Measurements from ENCODE around the gene LHX4. TPM values are rescaled to one million over a fixed set of nuclear protein-coding genes. Genes with fewer than 3 reads are reported as not detected.
A peak's percentile ranks its signal among the peaks of the same experiment; 100 is the strongest.

The LHX4 gene
- total RNA-seq, 4 donors from 2014 or later, result 0.08 to 1.2 (median 0.31) TPM

DNA sequence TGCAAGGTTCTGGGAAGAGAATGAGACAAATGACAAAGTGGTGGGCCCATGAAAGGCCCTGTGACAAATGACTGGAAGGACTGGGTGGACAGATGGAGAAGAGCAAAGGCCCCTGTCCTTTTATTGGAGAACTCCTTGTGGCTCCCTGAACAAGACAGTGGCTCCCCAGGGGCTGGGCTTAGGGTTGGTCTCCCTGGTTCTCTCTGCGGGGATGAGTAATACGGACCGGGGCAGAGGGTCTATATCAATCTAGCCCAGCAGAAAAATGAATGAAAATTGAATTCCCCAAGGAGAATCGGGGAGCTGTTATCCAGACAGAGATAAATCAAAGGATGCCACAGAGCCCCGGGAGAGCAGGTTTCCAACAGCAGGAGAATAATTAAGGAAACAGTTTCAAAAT is 5.2 kb upstream of the LHX4 start:
- Histone ChIP-seq H3K4me3 (no peak overlapping the region), H3K36me3 (no peaks in the 10 kb centered on the region), H3K9me3 (no peaks in the 10 kb centered on the region), H3K4me1 (peaks cover 13% of the 10 kb centered on the region), H3K27ac (no peak overlapping the region), H3K27me3 (peaks cover 77% of the 10 kb centered on the region)
- DNase-seq (ENCODE audit: low spot score in 2 of 2), result no peak
- 53% methylated on average over 5 of the region's 5 CpGs for WGBS
- TF ChIP-seq POLR2A (IDR thresholded peaks at IDR 0.05) (no peak), EP300 (IDR thresholded peaks at IDR 0.05) (no peak), POLR2AphosphoS5 (IDR thresholded peaks at IDR 0.05) (no peak)
- TF ChIP-seq, protein P1, sequence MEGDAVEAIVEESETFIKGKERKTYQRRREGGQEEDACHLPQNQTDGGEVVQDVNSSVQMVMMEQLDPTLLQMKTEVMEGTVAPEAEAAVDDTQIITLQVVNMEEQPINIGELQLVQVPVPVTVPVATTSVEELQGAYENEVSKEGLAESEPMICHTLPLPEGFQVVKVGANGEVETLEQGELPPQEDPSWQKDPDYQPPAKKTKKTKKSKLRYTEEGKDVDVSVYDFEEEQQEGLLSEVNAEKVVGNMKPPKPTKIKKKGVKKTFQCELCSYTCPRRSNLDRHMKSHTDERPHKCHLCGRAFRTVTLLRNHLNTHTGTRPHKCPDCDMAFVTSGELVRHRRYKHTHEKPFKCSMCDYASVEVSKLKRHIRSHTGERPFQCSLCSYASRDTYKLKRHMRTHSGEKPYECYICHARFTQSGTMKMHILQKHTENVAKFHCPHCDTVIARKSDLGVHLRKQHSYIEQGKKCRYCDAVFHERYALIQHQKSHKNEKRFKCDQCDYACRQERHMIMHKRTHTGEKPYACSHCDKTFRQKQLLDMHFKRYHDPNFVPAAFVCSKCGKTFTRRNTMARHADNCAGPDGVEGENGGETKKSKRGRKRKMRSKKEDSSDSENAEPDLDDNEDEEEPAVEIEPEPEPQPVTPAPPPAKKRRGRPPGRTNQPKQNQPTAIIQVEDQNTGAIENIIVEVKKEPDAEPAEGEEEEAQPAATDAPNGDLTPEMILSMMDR (IDR thresholded peaks at IDR 0.05), result no peak

DNA sequence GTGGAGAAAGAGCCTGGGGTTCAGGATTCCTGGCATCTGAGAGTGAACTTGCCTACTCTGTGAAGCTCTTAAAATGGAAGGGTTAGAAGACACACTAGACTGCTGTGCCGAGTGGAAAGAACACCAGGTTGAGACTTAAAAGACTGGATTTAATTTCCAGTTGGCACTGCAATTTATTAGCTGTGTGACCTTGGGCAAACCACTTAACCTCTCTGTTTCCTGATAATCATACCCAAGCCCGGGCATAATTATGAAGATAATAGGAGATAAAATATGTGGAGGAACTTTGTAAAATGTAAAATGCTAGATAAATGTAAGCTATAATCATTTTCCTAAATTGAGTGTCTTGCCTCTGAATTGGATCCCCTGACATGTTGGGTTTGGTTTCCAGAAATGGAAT is 4.7 kb upstream of the LHX4 start:
- Histone ChIP-seq H3K4me3 (no peak overlapping the region), H3K9me3 (no peaks in the 10 kb centered on the region), H3K36me3 (no peaks in the 10 kb centered on the region), H3K27me3 (peaks cover 82% of the 10 kb centered on the region), H3K27ac (no peak overlapping the region), H3K4me1 (peaks cover 18% of the 10 kb centered on the region)
- WGBS, result 61% methylated on average over 2 of the region's 2 CpGs
- DNase-seq (ENCODE audit: low spot score in 2 of 2), result no peak
- TF ChIP-seq EP300 (IDR thresholded peaks at IDR 0.05) (no peak), POLR2A (IDR thresholded peaks at IDR 0.05) (no peak), POLR2AphosphoS5 (IDR thresholded peaks at IDR 0.05) (no peak)
- TF ChIP-seq, protein P1 (IDR thresholded peaks at IDR 0.05), result no peak

DNA sequence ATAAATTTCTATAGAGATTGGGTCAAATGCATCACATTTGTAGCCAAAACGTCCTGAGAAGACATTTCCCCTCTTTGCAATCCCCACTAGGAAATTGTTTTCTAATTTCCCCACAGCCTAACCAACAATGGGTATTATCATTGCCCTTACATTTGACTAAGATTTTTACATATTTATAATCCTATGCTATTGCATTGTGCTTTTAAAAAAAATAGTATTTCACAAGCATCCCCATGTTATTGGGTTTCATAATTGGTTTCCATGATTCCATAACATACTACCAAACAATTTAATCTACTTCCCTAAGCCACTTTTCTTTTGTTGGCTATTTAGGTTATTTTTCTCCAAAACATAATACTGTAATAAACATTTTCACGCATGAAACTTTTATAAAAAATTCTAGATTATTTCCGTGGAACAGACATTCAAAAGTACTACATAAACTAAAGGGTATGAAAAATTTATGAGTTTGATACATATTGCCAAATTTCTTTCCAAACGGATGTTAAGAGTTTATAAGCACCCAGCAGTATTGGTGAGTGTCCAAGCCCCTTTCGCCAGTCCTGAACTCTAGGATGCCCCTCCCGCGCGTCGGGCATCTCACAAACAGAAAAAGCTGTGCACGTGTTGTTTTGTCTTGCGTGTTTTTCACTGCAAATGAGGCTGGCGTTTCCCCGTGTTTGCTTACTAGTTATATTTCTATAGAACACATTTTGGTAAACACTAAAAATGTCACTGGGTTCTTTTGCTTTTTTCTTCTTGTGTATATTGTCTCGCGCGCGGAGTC is 2.0 kb upstream of the LHX4 start:
- no peaks in the 10 kb centered on the region for H3K9me3 ChIP-seq
- H3K4me1 ChIP-seq, result peaks cover 37% of the 10 kb centered on the region
- H3K27me3 ChIP-seq, result peaks cover 96% of the 10 kb centered on the region
- no peaks in the 10 kb centered on the region for H3K36me3 ChIP-seq
- no peak for DNase-seq (ENCODE audit: low spot score in 2 of 2)
- WGBS, result 30% methylated on average over 17 of the region's 17 CpGs
- TF ChIP-seq POLR2AphosphoS5 (IDR thresholded peaks at IDR 0.05), result no peak
- no peak for TF ChIP-seq POLR2A (IDR thresholded peaks at IDR 0.05)
- TF ChIP-seq EP300 (IDR thresholded peaks at IDR 0.05), result no peak
- TF ChIP-seq, protein P1 (IDR thresholded peaks at IDR 0.05), result no peak
- H3K27ac ChIP-seq, result no peak overlapping the region
- no peak overlapping the region for H3K4me3 ChIP-seq

DNA sequence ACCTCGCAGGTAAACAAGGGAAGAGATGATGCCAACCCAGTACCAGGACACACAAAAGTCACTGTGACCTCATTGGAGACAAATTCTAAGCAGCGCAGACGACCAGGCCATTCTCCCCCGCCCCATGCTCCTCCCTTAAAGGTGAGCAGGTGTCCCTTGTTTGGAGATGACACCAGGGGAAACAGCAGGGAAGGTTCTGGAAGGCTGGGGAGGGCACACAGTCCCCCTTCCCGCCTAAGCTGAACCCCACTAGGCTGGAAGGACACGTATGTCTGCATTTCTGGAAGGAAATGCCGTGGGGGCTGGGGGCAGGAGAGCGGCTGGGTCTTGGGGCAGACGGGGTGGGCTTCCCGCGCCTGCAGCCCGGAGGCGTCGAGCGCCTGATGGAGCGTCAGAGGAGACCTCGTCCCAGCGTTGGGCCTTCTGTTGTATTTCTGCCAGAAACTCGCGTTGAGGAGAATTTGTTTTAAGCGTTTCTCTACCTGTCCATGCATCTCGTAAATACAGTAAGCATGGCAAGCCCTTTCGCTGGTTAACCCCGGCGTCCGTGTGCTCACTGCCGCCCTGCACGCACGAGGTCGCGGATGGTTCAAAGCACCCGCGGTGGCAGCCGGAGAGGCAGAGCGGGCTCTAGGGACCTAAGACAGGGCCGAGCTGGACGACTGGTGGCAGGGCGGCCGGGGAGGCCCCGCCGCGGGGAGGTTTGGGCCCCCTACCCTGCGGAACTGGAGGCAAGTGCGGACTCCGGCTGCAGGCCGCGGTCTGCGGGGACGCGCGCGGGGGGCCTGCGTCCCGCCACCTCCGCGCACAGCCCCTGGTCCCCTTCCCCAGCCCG is 1.2 kb upstream of the LHX4 start:
- Histone ChIP-seq H3K4me1 (peaks cover 45% of the 10 kb centered on the region), H3K27ac (no peak overlapping the region), H3K36me3 (no peaks in the 10 kb centered on the region), H3K27me3 (peaks cover 100% of the 10 kb centered on the region), H3K9me3 (no peaks in the 10 kb centered on the region), H3K4me3 (peak overlapping the region; percentile 66)
- TF ChIP-seq EP300 (IDR thresholded peaks at IDR 0.05), result no peak
- no peak for TF ChIP-seq POLR2AphosphoS5 (IDR thresholded peaks at IDR 0.05)
- TF ChIP-seq POLR2A (IDR thresholded peaks at IDR 0.05), result no peak
- TF ChIP-seq, protein P1 (IDR thresholded peaks at IDR 0.05), result no peak
- WGBS, result 6% methylated on average over 15 of the region's 57 CpGs
- no peak for DNase-seq (ENCODE audit: low spot score in 2 of 2)

DNA sequence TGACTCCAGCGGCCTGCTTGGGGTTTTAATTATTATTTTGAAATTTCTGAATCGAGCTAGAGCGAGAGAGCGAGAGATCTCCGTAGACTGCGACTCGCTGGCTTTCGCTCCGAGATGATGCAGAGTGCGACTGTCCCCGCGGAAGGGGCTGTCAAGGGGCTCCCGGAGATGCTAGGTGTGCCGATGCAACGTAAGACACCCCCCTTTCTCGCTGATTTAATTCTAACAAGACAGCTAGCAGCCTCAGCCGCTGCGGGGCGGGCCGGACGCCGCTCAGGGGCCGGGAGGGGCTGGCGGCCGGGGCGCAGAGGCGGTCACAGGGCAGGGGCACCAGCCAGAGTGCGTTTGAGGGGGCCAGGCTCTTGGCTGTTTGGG is 339 bp downstream of the LHX4 start:
- no peak for DNase-seq (ENCODE audit: low spot score in 2 of 2)
- H3K4me1 ChIP-seq, result peaks cover 60% of the 10 kb centered on the region
- no peaks in the 10 kb centered on the region for H3K36me3 ChIP-seq
- H3K4me3 ChIP-seq, result peak overlapping the region; percentile 66
- no peak for TF ChIP-seq EP300 (IDR thresholded peaks at IDR 0.05)
- no peak for TF ChIP-seq POLR2A (IDR thresholded peaks at IDR 0.05)
- TF ChIP-seq, protein P1 (IDR thresholded peaks at IDR 0.05), result no peak
- no peak for TF ChIP-seq POLR2AphosphoS5 (IDR thresholded peaks at IDR 0.05)
- WGBS, result 0% methylated on average over 14 of the region's 28 CpGs
- peaks cover 100% of the 10 kb centered on the region for H3K27me3 ChIP-seq
- no peak overlapping the region for H3K27ac ChIP-seq
- no peaks in the 10 kb centered on the region for H3K9me3 ChIP-seq

Data from suprapubic skin (tissue), 4 donors.